Activated CD4-positive, alpha-beta memory T cell treated with anti-CD3 and anti-CD28 coated beads for 36 hours (primary cell): Measurements from ENCODE around the gene IL2RG. TPM values are rescaled to one million over a fixed set of nuclear protein-coding genes. Genes with fewer than 3 reads are reported as not detected.

Experiments used
- CTCF ChIA-PET: fragments of 350-600 bp; sonication (Branson Sonifier 250); formaldehyde crosslinking; loops from one replicate; lab custom pipeline; 2021; ENCODE audit warnings: antibody characterized with exemption, inconsistent platforms; lab: Charles Lee
- POLR2A ChIA-PET: fragments of 350-600 bp; sonication (Branson Sonifier 250); formaldehyde crosslinking; loops from one replicate; lab custom pipeline; 2021; ENCODE audit warnings: antibody characterized with exemption; lab: Charles Lee
- DNase-seq: peaks from one replicate; pipeline ENCODE4 v3.0.0-alpha.2; 2020
- H3K27ac Mint-ChIP-seq: one replicate; pipeline ENCODE4 v1.8.0; 2021; ENCODE audit warnings: mixed read lengths
- H3K27me3 Mint-ChIP-seq: one replicate; pipeline ENCODE4 v1.8.0; 2021; ENCODE audit warnings: mixed read lengths
- H3K36me3 Mint-ChIP-seq: one replicate; pipeline ENCODE4 v1.8.0; 2021; ENCODE audit warnings: mixed read lengths
- H3K4me1 Mint-ChIP-seq: one replicate; pipeline ENCODE4 v1.8.0; 2021; ENCODE audit warnings: low read depth, mixed read lengths
- H3K4me3 Mint-ChIP-seq: one replicate; pipeline ENCODE4 v1.8.0; 2021; ENCODE audit warnings: mild to moderate bottlenecking, mixed read lengths
- H3K9me3 Mint-ChIP-seq: one replicate; pipeline ENCODE4 v1.8.0; 2021; ENCODE audit warnings: mixed read lengths
- intact Hi-C: fragments of 100-400 bp; cut with micrococcal nuclease; formaldehyde crosslinking; loops from one replicate; pipeline ENCODE4 v1.15.1; 2023
- total RNA-seq, 2 experiments: library from RNA; stranded (reverse); gene quantifications; one replicate each; pipeline ENCODE4 v1.2.3, GENCODE V29; 2021

Gene IL2RG
- 100 to 1,000 TPM; 289 to 290 TPM for total RNA-seq

GRCh38 chrX:71111141-71111843 is at the start of gene IL2RG:
TSS of gene IL2RG (minus strand) at chrX:71111577. CDS start at chrX:71111539, 38 bp downstream.
- H3K27me3 Mint-ChIP-seq: no peaks in the 10 kb centered on the region
- ChIA-PET CTCF (interaction anchor here (0.8 to 1.8 kb wide), 5 partner anchors 8 to 17 kb away, joined by 3 to 12 read pairs (median 3); no protein-coding TSS in a partner anchor), POLR2A (interaction anchor here (1.1 to 2.7 kb wide), 10 partner anchors 7 to 423 kb away, joined by 3 to 28 read pairs (median 6); partner anchors contain the start of genes NONO and SNX12)
- no peaks in the 10 kb centered on the region for H3K9me3 Mint-ChIP-seq
- peak; percentile 85 for DNase-seq
- intact Hi-C loops: loop anchor here (1.0 to 5.0 kb wide), 9 partner anchors 8 to 421 kb away; partner anchors contain the start of genes FOXO4, NONO, OGT and SNX12
- H3K27ac Mint-ChIP-seq: peak within 1 kb of the TSS; percentile 98
- H3K4me3 Mint-ChIP-seq: peak within 1 kb of the TSS; percentile 99
- H3K4me1 Mint-ChIP-seq: peaks cover 38% of the 10 kb centered on the region
- H3K36me3 Mint-ChIP-seq: peaks cover 48% of the 10 kb centered on the region

GRCh38 chrX:71160475-71160874 is 49.1 kb upstream of the IL2RG start:
- ChIA-PET CTCF (no interaction called here), POLR2A (no interaction called here)
- Mint-ChIP-seq H3K27me3 (no peaks in the 10 kb centered on the region), H3K4me1 (peaks cover 9% of the 10 kb centered on the region), H3K4me3 (no peak overlapping the region), H3K27ac (no peak overlapping the region), H3K36me3 (peaks cover 2% of the 10 kb centered on the region), H3K9me3 (no peaks in the 10 kb centered on the region)
- no peak for DNase-seq
- intact Hi-C loops: no loop called here

GRCh38 chrX:71159335-71159734 is 48.0 kb upstream of the IL2RG start:
- H3K4me1 Mint-ChIP-seq: peaks cover 9% of the 10 kb centered on the region
- no peaks in the 10 kb centered on the region for H3K27me3 Mint-ChIP-seq
- peaks cover 2% of the 10 kb centered on the region for H3K36me3 Mint-ChIP-seq
- intact Hi-C loops: no loop called here
- no peak overlapping the region for H3K27ac Mint-ChIP-seq
- no peaks in the 10 kb centered on the region for H3K9me3 Mint-ChIP-seq
- H3K4me3 Mint-ChIP-seq: no peak overlapping the region
- CTCF ChIA-PET: no interaction called here
- POLR2A ChIA-PET: no interaction called here
- no peak for DNase-seq

- CTCF ChIA-PET: no interaction called here
- H3K27ac Mint-ChIP-seq: no peak overlapping the region
These were observed 47.2 kb upstream of the IL2RG start for GRCh38 chrX:71158603-71159002.

GRCh38 chrX:71154641-71155040 is 43.3 kb upstream of the IL2RG start:
- no peak overlapping the region for H3K4me3 Mint-ChIP-seq
- ChIA-PET POLR2A (no interaction called here), CTCF (no interaction called here)
- H3K4me1 Mint-ChIP-seq: peaks cover 9% of the 10 kb centered on the region
- DNase-seq: no peak
- no peak overlapping the region for H3K27ac Mint-ChIP-seq
- H3K27me3 Mint-ChIP-seq: no peaks in the 10 kb centered on the region
- intact Hi-C loops: no loop called here
- no peaks in the 10 kb centered on the region for H3K9me3 Mint-ChIP-seq
- no peaks in the 10 kb centered on the region for H3K36me3 Mint-ChIP-seq

More at GRCh38 chrX:71158603-71159002, 47.2 kb upstream of the IL2RG start:
- Mint-ChIP-seq H3K4me1 (peaks cover 9% of the 10 kb centered on the region), H3K36me3 (no peaks in the 10 kb centered on the region), H3K4me3 (no peak overlapping the region), H3K27me3 (no peaks in the 10 kb centered on the region), H3K9me3 (no peaks in the 10 kb centered on the region)
- DNase-seq: no peak
- intact Hi-C loops: no loop called here
- POLR2A ChIA-PET: no interaction called here

- CTCF ChIA-PET: no interaction called here
- H3K27ac Mint-ChIP-seq: no peak overlapping the region
- intact Hi-C loops: no loop called here
- POLR2A ChIA-PET: no interaction called here
- no peaks in the 10 kb centered on the region for H3K36me3 Mint-ChIP-seq
- peaks cover 6% of the 10 kb centered on the region for H3K4me1 Mint-ChIP-seq
- DNase-seq: no peak
- no peak overlapping the region for H3K4me3 Mint-ChIP-seq
- no peaks in the 10 kb centered on the region for H3K27me3 Mint-ChIP-seq
- H3K9me3 Mint-ChIP-seq: no peaks in the 10 kb centered on the region
These were observed 42.8 kb upstream of the IL2RG start for GRCh38 chrX:71154196-71154595.

GRCh38 chrX:71151366-71151765 is 40.0 kb upstream of the IL2RG start:
- Mint-ChIP-seq H3K4me3 (no peak overlapping the region), H3K36me3 (no peaks in the 10 kb centered on the region), H3K27ac (no peak overlapping the region), H3K4me1 (peaks cover 3% of the 10 kb centered on the region), H3K27me3 (no peaks in the 10 kb centered on the region), H3K9me3 (no peaks in the 10 kb centered on the region)
- intact Hi-C loops: no loop called here
- no peak for DNase-seq
- POLR2A ChIA-PET: no interaction called here
- CTCF ChIA-PET: no interaction called here

- ChIA-PET POLR2A (no interaction called here), CTCF (no interaction called here)
- no peaks in the 10 kb centered on the region for H3K36me3 Mint-ChIP-seq
- H3K9me3 Mint-ChIP-seq: no peaks in the 10 kb centered on the region
- no peak overlapping the region for H3K4me3 Mint-ChIP-seq
- intact Hi-C loops: no loop called here
- H3K27me3 Mint-ChIP-seq: no peaks in the 10 kb centered on the region
- peaks cover 12% of the 10 kb centered on the region for H3K4me1 Mint-ChIP-seq
- DNase-seq: no peak
- no peak overlapping the region for H3K27ac Mint-ChIP-seq
These were observed 36.9 kb upstream of the IL2RG start for GRCh38 chrX:71148278-71148663.

GRCh38 chrX:71147496-71148277 is 36.3 kb upstream of the IL2RG start:
- H3K27me3 Mint-ChIP-seq: no peaks in the 10 kb centered on the region
- no peak overlapping the region for H3K4me3 Mint-ChIP-seq
- H3K27ac Mint-ChIP-seq: no peak overlapping the region
- no peaks in the 10 kb centered on the region for H3K36me3 Mint-ChIP-seq
- no peaks in the 10 kb centered on the region for H3K9me3 Mint-ChIP-seq
- intact Hi-C loops: no loop called here
- no peak for DNase-seq
- CTCF ChIA-PET: no interaction called here
- H3K4me1 Mint-ChIP-seq: peaks cover 12% of the 10 kb centered on the region
- POLR2A ChIA-PET: no interaction called here

GRCh38 chrX:71144651-71145050 is 33.3 kb upstream of the IL2RG start, which contains the start of gene NLGN3:
TSS of gene NLGN3 (plus strand) at chrX:71144841. CDS start at chrX:71147750, 2,909 bp downstream.
- Mint-ChIP-seq H3K27me3 (no peaks in the 10 kb centered on the region), H3K36me3 (no peaks in the 10 kb centered on the region), H3K4me1 (peaks cover 12% of the 10 kb centered on the region), H3K9me3 (no peaks in the 10 kb centered on the region), H3K4me3 (no peak within 1 kb of the TSS), H3K27ac (peak within 1 kb of the TSS; percentile 34)
- DNase-seq: no peak
- CTCF ChIA-PET: no interaction called here
- intact Hi-C loops: no loop called here
- POLR2A ChIA-PET: no interaction called here

GRCh38 chrX:71143508-71143907 is 32.1 kb upstream of the IL2RG start:
- no peak overlapping the region for H3K4me3 Mint-ChIP-seq
- CTCF ChIA-PET: no interaction called here
- intact Hi-C loops: no loop called here
- H3K4me1 Mint-ChIP-seq: peaks cover 16% of the 10 kb centered on the region
- H3K27me3 Mint-ChIP-seq: no peaks in the 10 kb centered on the region
- no peak overlapping the region for H3K27ac Mint-ChIP-seq
- POLR2A ChIA-PET: no interaction called here
- no peaks in the 10 kb centered on the region for H3K9me3 Mint-ChIP-seq
- H3K36me3 Mint-ChIP-seq: peaks cover 5% of the 10 kb centered on the region
- no peak for DNase-seq

GRCh38 chrX:71140440-71140839 is 29.1 kb upstream of the IL2RG start:
- peaks cover 11% of the 10 kb centered on the region for H3K36me3 Mint-ChIP-seq
- intact Hi-C loops: no loop called here
- POLR2A ChIA-PET: no interaction called here
- CTCF ChIA-PET: no interaction called here
- H3K27ac Mint-ChIP-seq: no peak overlapping the region
- H3K4me3 Mint-ChIP-seq: no peak overlapping the region
- no peak for DNase-seq
- no peaks in the 10 kb centered on the region for H3K27me3 Mint-ChIP-seq
- peaks cover 9% of the 10 kb centered on the region for H3K4me1 Mint-ChIP-seq
- no peaks in the 10 kb centered on the region for H3K9me3 Mint-ChIP-seq
